Left lung (tissue), 10 donors: ENCODE data around the gene DOK5. TPM values are rescaled to one million over a fixed set of nuclear protein-coding genes. Genes with fewer than 3 reads are reported as not detected.

Experiments used
- ATAC-seq: fragments of 200-7000 bp; cut with Tn5 transposase; one replicate; pipeline ENCODE4 v1.9.1; 2020; ENCODE audit warnings: moderate library complexity
- DNase-seq, 4 donors: peaks; one replicate each; pipeline ENCODE4 v3.0.0-alpha.2; 2013 to 2020
- H3K27ac ChIP-seq, 2 donors: fragments of 200-600 bp; sonication (generic) in 1 of 2; one replicate each; pipeline versions ENCODE4 v1.5.0 to v1.8.0; 2020 to 2021
- H3K27me3 ChIP-seq, 2 donors: fragments of 200-600 bp; sonication (generic) in 1 of 2; one replicate each; pipeline versions ENCODE4 v1.5.0 to v1.8.0; 2020 to 2021
- H3K36me3 ChIP-seq, 2 donors: fragments of 200-600 bp; sonication (generic) in 1 of 2; one replicate each; pipeline versions ENCODE4 v1.5.0 to v1.8.0; 2020 to 2021
- H3K4me1 ChIP-seq, 2 donors: fragments of 200-600 bp; one replicate each; pipeline ENCODE4 v1.8.0; 2021
- H3K4me3 ChIP-seq, 2 donors: fragments of 200-600 bp; sonication (generic) in 1 of 2; one replicate each; pipeline versions ENCODE4 v1.5.0 to v1.8.0; 2020 to 2021; ENCODE audit warnings: mild to moderate bottlenecking in 1 of 2
- H3K9me3 ChIP-seq, 2 donors: fragments of 200-600 bp; sonication (generic) in 1 of 2; one replicate each; pipeline versions ENCODE4 v1.5.0 to v1.8.0; 2020 to 2021
- CTCF ChIP-seq, 2 donors: fragments of 200-600 bp; sonication (generic) in 1 of 2; IDR thresholded peaks; one replicate each; pipeline versions ENCODE4 v1.5.0 to v1.8.0; 2021; ENCODE audit warnings: antibody characterized with exemption in 2 of 2
- intact Hi-C, 2 donors: fragments of 100-400 bp; cut with DNase I; formaldehyde crosslinking; loops; one replicate each; pipeline versions ENCODE4 v1.11.2 to v1.14.2; 2022
- polyA plus RNA-seq, 6 donors: library from polyadenylated mRNA; unstranded; fragments of 120-200 nt; gene quantifications; one replicate each; pipeline ENCODE4 v1.2.1, GENCODE V29; 2013; ENCODE audit not compliant: insufficient read length in 6 of 6
- total RNA-seq, 2 donors: library from RNA; stranded (reverse); fragmentation: NEBNext Ultra II Directional; extraction: Animal tissue kit (Norgen Biotek cat#: 25700); gene quantifications; one replicate each; pipeline ENCODE4 v1.2.1, GENCODE V29; 2021
- donor health status: DM: no; HTN: yes; CAD: no.
- donor health status: DM: no; HTN: no; CAD: no.

The DOK5 gene
- total and polyA plus RNA-seq, 8 donors, result 0.92 to 3.6 (median 2.4) TPM

GRCh38 chr20:54534101-54534500, 58.7 kb downstream of the DOK5 start:
- Histone ChIP-seq H3K4me1 (no peaks in the 10 kb centered on the region), H3K9me3 (peaks cover 0 to 16% of the 10 kb centered on the region in 2 donors), H3K36me3 (no peaks in the 10 kb centered on the region), H3K27ac (no peak overlapping the region), H3K27me3 (no peaks in the 10 kb centered on the region), H3K4me3 (no peak overlapping the region)
- no peak for TF ChIP-seq CTCF (IDR thresholded peaks at IDR 0.05)
- intact Hi-C loops, result no loop called here
- ATAC-seq (no peak), DNase-seq (no peak)

GRCh38 chr20:54535033-54535432, 59.6 kb downstream of the DOK5 start:
- intact Hi-C loops, result no loop called here
- DNase-seq (no peak), ATAC-seq (no peak)
- Histone ChIP-seq H3K4me3 (no peak overlapping the region), H3K27me3 (no peaks in the 10 kb centered on the region), H3K36me3 (no peaks in the 10 kb centered on the region), H3K9me3 (peaks cover 0 to 17% of the 10 kb centered on the region in 2 donors), H3K4me1 (no peaks in the 10 kb centered on the region), H3K27ac (no peak overlapping the region)
- no peak for TF ChIP-seq CTCF (IDR thresholded peaks at IDR 0.05)

GRCh38 chr20:54535746-54536145, 60.4 kb downstream of the DOK5 start:
- ATAC-seq (no peak), DNase-seq (no peak)
- H3K9me3 ChIP-seq, result peaks cover 0 to 17% of the 10 kb centered on the region in 2 donors
- H3K4me3 ChIP-seq, result no peak overlapping the region
- H3K4me1 ChIP-seq, result no peaks in the 10 kb centered on the region
- no peak for TF ChIP-seq CTCF (IDR thresholded peaks at IDR 0.05)
- no peak overlapping the region for H3K27ac ChIP-seq
- no peaks in the 10 kb centered on the region for H3K27me3 ChIP-seq
- H3K36me3 ChIP-seq, result no peaks in the 10 kb centered on the region
- intact Hi-C loops, result no loop called here

- H3K4me3 ChIP-seq, result no peak overlapping the region
- no peak for TF ChIP-seq CTCF (IDR thresholded peaks at IDR 0.05)
- ATAC-seq (no peak), DNase-seq (no peak)
- peaks cover 0 to 21% of the 10 kb centered on the region in 2 donors for H3K9me3 ChIP-seq
- H3K27ac ChIP-seq, result no peak overlapping the region
- no peaks in the 10 kb centered on the region for H3K36me3 ChIP-seq
- H3K27me3 ChIP-seq, result no peaks in the 10 kb centered on the region
- intact Hi-C loops, result no loop called here
- H3K4me1 ChIP-seq, result no peaks in the 10 kb centered on the region
Observed at GRCh38 chr20:54539521-54540046, 64.2 kb downstream of the DOK5 start.

GRCh38 chr20:54543369-54543768, 68.0 kb downstream of the DOK5 start:
- Histone ChIP-seq H3K9me3 (peaks cover 0 to 12% of the 10 kb centered on the region in 2 donors), H3K4me1 (no peaks in the 10 kb centered on the region), H3K36me3 (no peaks in the 10 kb centered on the region), H3K4me3 (no peak overlapping the region), H3K27ac (no peak overlapping the region), H3K27me3 (no peaks in the 10 kb centered on the region)
- intact Hi-C loops, result no loop called here
- DNase-seq, result no peak
- ATAC-seq, result no peak
- no peak for TF ChIP-seq CTCF (IDR thresholded peaks at IDR 0.05)
